Measurements from ENCODE around the gene RAMP3. TPM values are rescaled to one million over a fixed set of nuclear protein-coding genes. Genes with fewer than 3 reads are reported as not detected.
"Not testable (repeated sequence)": the region's sequence is repeated elsewhere in the genome, so short reads cannot be mapped to it uniquely, and the experiment has no call there.

The RAMP3 gene, protein sequence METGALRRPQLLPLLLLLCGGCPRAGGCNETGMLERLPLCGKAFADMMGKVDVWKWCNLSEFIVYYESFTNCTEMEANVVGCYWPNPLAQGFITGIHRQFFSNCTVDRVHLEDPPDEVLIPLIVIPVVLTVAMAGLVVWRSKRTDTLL
- total RNA-seq, result 10 to 100 TPM; 45.5 to 54.1 TPM
- long read RNA-seq, donor 1, transcript RAMP3-201 (3 exons, 1,323 nt), result major isoform, 26 of 38 reads
- long read RNA-seq, donor 1, partial matches to known transcripts, result 1 of 38 reads
- long read RNA-seq, donor 1, other reads (novel, unspliced or antisense), result 10 of 38 reads
- long read RNA-seq, donor 2, transcript RAMP3-201 (3 exons, 1,323 nt), result major isoform, 345 of 390 reads
- long read RNA-seq, donor 2, partial matches to known transcripts, result 5 of 390 reads
- long read RNA-seq, donor 2, other reads (novel, unspliced or antisense), result 40 of 390 reads

DNA sequence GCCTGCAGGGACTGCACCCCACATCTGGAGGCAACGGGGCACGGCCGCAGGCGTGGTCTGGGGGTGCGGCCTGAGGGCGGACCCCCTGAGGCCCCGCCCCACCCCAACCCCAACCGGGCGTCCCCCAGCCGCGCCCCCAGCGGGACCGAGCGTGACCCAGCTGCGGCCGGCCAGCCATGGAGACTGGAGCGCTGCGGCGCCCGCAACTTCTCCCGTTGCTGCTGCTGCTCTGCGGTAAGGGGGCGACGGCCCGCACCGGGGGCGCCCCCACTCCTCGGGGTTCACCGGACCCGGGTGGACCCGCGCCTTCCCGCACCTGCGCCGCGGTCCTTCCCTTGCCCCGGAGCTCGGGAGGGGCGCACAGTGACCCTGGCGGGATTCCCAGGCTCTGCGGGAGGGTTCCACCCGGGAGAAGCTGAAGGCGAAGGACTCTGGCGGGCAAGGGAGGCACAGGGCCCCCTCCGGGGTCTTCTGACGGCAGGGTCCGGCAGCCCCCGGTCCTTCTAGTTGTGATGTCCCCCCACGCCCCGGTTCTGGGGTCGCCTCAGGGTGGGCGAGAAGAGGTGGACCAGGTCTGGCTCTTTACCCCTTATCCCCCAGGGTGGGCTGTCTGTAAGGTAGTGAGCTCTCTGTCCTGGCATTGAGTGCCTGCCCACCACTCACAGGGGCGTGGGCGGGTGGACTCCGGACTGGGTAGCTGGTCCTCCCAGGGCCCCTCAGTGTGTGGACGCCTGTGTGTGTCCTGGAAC is at the start of gene RAMP3:
TSS of gene RAMP3 (plus strand) at position 139 of the 749 bp plus-strand sequence. CDS start at position 177, 38 bp downstream.
- DNase-seq (ENCODE audit: low spot score), result peak; percentile 78
- intact Hi-C loops (cut with DNase I), result loop anchor here (5.0 to 10.0 kb wide), 4 partner anchors 99 to 697 kb away; no protein-coding TSS in a partner anchor

DNA sequence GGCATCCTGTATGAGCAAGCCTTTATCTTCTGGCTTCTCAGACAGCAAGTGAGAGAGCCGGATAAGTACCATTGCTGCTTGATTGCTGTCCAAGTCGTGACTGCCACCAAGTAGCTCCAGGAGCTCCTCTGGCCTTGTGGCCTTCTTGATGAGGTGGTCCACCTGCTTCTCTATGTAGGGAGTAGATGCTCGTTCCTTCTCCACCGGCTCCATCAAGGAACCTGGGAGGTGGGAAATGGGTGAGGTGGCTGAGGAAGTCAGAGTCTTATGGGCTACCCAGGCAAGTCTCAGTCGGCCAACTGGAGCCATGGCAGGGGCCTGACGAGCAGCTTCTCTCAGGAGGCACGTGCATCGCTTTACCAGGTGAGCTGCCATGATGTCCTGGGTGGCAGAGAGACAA is 48.7 kb upstream of the RAMP3 start:
- no peak for DNase-seq (ENCODE audit: low spot score)
- intact Hi-C loops (cut with DNase I), result loop anchor here in 1 of 2 donors (10.0 kb wide), 1 partner anchor 134 kb away; the partner anchor contains the start of gene MYO1G

DNA sequence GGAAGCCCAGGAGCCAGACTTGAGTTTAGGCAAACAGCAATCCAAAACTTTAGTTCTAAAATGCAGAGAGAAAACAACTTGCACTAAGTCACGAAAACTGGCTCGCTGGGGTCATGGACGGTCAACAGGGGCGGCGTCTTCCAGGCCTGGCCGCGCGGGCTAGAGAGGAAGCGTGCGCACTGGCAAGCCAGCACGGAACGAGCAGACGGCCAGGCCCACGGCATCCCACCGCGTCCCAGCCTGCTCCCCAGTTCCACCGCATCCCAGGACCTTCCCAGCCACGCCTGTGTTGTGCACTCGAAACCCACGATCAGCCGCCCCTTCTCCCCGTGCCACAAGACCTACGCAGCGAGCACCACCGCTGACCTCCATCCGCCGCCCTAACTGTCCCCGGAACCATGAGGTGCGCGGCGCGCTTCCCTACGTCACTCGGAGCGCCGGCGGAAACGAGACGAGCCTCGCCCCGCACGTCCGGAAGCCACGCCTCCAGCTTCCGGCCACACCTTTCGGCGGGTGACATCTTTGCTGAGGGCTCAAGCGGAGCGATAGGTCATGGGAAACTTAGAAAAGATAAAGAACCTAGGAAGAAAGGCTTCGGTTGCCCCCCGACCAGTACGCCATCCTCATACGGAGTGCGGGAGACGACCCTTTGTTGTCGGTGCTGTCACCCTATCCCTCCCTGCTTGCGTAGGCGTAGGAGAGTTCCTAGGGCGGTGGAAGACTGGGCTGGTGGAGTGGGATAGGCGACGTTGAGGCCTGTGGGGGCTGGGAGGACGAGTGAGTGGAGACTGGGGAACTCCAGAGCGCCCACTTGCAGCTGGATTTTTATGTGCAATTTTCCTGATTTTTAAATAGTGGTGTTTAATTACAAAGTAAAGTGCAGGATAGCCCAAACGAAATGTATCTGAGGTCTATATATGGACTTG is 46.0 kb upstream of the RAMP3 start, which contains the start of gene TBRG4:
TSS of gene TBRG4 (minus strand) at position 400 of the 926 bp plus-strand sequence. CDS start 2,460 bp downstream, outside the sequence.
- intact Hi-C loops (cut with DNase I), result loop anchor here in 1 of 2 donors (10.0 kb wide), 1 partner anchor 107 kb away; the partner anchor contains the start of gene CCM2
- DNase-seq (ENCODE audit: low spot score), result peak; percentile 99

DNA sequence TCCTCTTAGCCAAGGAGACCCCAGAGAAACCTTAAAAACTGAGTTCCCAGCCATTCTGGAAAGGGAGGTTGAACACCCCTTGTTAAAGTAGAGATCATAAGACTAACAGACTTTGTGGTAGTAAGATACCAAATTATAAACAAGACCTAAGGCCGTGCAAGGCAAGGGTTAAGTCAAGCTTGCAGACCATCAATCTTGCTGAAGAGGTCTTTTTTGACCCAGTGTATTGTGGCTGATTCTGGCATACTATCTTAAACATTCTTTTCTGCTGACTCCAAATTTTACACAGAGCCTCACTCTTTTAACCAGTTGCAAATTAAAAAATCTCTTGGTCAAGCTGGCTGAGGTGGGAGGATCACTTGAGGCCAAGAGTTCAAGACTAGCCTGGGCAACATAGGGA is 44.9 kb upstream of the RAMP3 start:
- intact Hi-C loops (cut with DNase I), result loop anchor here in 1 of 2 donors (10.0 kb wide), 1 partner anchor 108 kb away; the partner anchor contains the start of gene CCM2
- no peak for DNase-seq (ENCODE audit: low spot score)

GRCh38 chr7:45114257-45114656 is 43.3 kb upstream of the RAMP3 start:
- DNase-seq (ENCODE audit: low spot score), result not testable (repeated sequence)
- intact Hi-C loops (cut with DNase I), result loop anchor here in 1 of 2 donors (10.0 kb wide), 1 partner anchor 109 kb away; the partner anchor contains the start of gene CCM2

DNA sequence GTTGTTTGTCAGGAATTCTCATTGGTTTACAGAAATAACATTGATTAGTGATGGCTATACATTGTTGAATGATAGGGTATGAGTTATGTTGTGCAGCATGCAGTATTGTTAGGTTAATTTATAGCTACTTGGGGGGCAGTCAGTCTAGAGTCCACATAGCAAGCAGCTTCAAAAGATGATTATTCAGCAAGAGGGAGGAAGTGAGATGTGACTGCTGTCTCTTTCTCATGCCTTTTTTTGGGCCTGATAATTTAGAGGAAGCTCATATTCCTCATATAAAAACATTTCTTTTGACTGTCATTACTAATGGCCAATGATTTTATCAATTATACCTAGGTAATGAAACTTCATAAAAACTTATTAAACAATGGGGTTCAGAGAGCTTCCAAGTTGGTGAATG is 42.7 kb upstream of the RAMP3 start:
- intact Hi-C loops (cut with DNase I), result loop anchor here in 1 of 2 donors (10.0 kb wide), 1 partner anchor 110 kb away; the partner anchor contains the start of gene CCM2
- DNase-seq (ENCODE audit: low spot score), result no peak

DNA sequence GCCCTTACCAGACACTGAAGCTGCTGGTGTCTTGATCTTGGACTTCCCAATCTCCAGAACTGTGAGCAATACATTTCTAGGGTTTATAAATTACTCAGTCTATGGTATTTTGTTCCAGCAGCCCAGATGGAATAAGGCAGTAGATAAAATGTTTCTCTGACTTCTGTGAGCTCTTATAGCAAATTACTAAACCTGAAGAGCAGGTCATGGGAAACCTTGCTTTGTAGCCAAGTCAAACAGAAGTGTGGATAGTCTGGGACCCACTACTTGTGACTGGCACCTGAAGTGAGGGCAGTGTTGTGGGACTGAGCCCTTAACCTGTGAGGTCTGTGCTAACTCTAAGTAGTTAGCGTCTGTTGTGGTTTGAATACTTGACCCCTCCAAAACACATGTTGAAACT is 41.5 kb upstream of the RAMP3 start:
- intact Hi-C loops (cut with DNase I), result loop anchor here in 1 of 2 donors (10.0 kb wide), 1 partner anchor 111 kb away; the partner anchor contains the start of gene CCM2
- DNase-seq (ENCODE audit: low spot score), result no peak

DNA sequence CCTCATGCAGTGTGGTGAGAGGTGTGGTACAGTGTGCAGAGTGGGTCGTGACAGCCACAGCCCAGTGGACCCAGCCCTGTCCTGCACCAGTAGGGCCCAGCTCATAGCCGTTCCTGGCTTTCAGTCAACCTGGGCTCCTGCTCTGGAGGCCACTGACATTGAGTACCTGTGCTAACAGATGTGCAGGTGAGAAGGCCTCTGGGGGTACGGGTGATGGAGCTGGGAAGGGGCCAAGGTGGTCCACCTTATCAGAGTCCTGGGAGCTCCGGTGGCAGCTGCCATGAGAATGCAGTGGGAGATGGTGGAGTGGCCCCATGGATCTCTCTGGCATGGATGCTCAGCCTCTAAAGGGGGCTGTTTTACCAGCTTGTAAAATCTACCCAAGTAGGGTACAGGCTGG is 40.0 kb upstream of the RAMP3 start:
- intact Hi-C loops (cut with DNase I), result loop anchor here in 1 of 2 donors (10.0 kb wide), 1 partner anchor 113 kb away; the partner anchor contains the start of gene CCM2
- DNase-seq (ENCODE audit: low spot score), result no peak

GRCh38 chr7:45118292-45118691 is 39.3 kb upstream of the RAMP3 start:
- no peak for DNase-seq (ENCODE audit: low spot score)
- intact Hi-C loops (cut with DNase I), result loop anchor here in 1 of 2 donors (10.0 kb wide), 1 partner anchor 113 kb away; the partner anchor contains the start of gene CCM2

- intact Hi-C loops (cut with DNase I), result loop anchor here in 1 of 2 donors (10.0 kb wide), 1 partner anchor 114 kb away; the partner anchor contains the start of gene CCM2
- no peak for DNase-seq (ENCODE audit: low spot score)
These were observed 38.7 kb upstream of the RAMP3 start for GRCh38 chr7:45118889-45119331.

- no peak for DNase-seq (ENCODE audit: low spot score)
- intact Hi-C loops (cut with DNase I), result loop anchor here in 1 of 2 donors (10.0 kb wide), 1 partner anchor 115 kb away; the partner anchor contains the start of gene CCM2
These were observed 38.0 kb upstream of the RAMP3 start for GRCh38 chr7:45119550-45119949.

DNA sequence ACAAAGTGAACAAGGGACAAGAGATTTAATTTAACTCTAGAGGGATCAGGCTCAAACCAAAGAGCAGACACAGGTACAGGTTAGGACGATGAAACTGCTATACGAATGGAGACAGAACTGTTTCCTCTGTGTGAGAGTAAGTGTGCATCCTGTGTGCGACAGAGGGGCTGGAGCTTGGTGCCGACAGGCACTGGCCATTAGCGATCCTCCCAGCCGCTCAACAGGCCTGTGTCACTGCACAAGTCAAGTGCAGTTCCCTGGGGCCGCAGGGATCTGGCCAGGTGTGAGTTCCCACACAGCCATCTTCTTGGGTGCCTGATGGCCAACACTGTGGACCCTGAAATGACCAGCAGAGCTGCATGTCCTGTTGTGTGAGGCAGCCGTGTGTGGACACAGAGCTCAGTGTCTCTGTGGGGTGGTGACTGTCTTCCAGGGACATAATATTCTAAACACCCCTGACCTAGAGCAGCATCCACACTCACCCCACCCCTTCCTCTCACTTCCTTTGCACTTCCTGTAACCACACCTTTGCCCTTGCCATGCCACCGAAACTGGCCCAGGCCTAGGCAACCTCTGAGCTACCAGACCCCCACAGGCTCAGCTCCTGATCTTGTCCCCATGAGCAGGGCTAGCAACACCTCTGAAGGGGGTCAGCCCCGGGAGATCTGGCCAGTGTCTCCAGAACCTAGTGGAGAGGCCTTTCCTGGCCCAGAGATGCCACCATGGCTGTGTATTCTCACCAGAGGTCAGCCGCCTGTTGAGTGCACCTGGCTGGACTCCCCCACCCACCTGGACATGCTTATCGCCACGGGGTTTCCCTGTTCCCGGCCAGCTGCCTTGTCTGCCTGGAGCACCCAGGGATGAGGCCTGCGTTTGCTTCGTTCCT is 34.4 kb upstream of the RAMP3 start:
- intact Hi-C loops (cut with DNase I), result no loop called here
- DNase-seq (ENCODE audit: low spot score), result no peak

DNA sequence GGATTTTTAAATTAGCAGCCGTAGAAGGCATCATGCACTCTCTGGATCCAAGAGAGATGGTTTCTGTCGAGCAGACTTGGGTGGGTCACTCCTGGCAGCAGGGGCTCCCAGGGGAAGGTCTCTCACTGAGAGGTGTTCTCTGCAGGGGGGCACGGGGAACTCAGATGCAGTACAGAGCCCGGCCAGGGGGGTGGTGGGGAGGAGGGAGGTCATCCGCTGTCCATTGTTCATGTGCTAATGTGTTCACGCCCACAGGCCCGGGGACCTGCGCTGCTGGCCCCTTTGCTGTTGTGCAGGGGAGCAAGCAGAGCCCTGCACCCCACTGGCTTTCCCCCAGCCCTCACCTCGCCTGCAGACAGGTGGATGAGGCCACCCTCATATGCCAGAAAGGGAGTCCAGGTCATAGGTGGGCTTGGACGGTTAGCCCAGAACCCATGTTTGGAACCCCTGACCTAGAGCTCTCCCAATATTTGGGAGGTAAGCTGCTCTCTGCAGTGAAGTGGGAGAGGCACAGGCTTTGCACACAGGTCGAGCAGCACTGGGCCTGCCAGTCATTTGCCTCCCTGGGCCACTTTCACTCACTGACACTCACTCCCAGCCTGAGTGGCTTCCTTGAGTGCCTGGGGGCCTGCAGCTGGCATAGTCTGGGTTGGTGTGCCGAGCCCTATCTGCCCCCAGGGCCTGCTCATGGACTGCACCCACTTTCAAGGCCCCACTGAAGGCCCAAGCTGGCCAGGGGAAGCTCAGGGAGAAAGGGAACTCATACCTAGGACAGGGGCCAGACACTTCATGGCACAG is 33.5 kb upstream of the RAMP3 start:
- intact Hi-C loops (cut with DNase I), result no loop called here
- DNase-seq (ENCODE audit: low spot score), result no peak

GRCh38 chr7:45125193-45125904 is 32.2 kb upstream of the RAMP3 start:
- intact Hi-C loops (cut with DNase I), result no loop called here
- peak; percentile 47 for DNase-seq (ENCODE audit: low spot score)

DNA sequence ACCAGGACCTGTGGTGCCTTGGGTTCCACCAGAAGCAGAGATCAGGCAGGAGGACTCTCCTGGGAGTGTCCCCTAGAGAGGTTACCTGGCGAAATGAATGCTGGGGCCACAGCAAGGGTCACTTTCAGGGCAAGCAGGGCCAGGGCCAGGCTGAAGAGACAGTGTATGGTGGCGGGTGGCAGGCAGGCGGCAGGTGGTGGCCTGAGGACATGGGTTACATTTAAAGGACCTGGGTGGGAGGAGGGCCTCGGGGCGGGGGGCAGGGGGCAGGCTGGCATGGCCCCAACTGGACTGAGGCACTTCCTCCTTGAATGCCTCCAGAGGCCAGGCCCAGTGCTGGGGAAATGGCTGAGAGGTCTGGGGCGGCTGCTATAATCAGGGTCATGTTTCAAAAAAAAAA is 31.4 kb upstream of the RAMP3 start:
- DNase-seq (ENCODE audit: low spot score), result peak; percentile 57
- intact Hi-C loops (cut with DNase I), result no loop called here

DNA sequence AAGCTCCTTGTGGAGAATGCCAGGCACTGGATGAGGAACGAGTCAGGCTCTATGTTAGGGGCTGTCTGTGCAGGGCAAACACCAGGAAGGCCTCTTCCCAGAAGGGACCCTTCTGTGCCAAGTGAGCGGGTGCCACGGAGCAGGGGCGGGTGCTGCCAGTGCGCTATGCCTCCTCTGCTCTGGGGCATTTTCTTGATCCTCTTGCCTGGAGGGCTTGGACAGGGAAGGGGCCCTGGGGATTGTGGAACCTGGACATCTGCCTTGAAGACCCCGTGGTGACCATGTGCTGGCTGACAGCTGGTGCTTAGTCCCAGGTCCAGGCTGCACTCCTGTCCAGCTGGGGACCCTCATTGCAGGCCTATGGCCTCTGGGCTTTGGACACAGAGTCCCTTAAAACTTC is 30.7 kb upstream of the RAMP3 start:
- DNase-seq (ENCODE audit: low spot score), result peak; percentile 40

More for the DNA sequence above, 30.7 kb upstream of the RAMP3 start:
- intact Hi-C loops (cut with DNase I), result no loop called here

Data from posterior vena cava (tissue), 2 donors.